Stromal cell of bone marrow (primary cell): Measurements from ENCODE around the gene TRMT10C.
"Not testable (repeated sequence)": the region's sequence is repeated elsewhere in the genome, so short reads cannot be mapped to it uniquely, and the experiment has no call there.

Experiments
- DNase-seq: peaks from one replicate; pipeline ENCODE4 v3.0.0-alpha.2; 2012; ENCODE audit warnings: low read depth

TRMT10C gene

GRCh38 chr3:101561630-101562328 is at the start of gene TRMT10C:
Gene TRMT10C (plus strand): TSS chr3:101561868. CDS start chr3:101564782, 2,914 bp downstream.
- peak; percentile 88 for DNase-seq

GRCh38 chr3:101512396-101512645 is 49.3 kb upstream of the TRMT10C start:
- no peak for DNase-seq

DNA sequence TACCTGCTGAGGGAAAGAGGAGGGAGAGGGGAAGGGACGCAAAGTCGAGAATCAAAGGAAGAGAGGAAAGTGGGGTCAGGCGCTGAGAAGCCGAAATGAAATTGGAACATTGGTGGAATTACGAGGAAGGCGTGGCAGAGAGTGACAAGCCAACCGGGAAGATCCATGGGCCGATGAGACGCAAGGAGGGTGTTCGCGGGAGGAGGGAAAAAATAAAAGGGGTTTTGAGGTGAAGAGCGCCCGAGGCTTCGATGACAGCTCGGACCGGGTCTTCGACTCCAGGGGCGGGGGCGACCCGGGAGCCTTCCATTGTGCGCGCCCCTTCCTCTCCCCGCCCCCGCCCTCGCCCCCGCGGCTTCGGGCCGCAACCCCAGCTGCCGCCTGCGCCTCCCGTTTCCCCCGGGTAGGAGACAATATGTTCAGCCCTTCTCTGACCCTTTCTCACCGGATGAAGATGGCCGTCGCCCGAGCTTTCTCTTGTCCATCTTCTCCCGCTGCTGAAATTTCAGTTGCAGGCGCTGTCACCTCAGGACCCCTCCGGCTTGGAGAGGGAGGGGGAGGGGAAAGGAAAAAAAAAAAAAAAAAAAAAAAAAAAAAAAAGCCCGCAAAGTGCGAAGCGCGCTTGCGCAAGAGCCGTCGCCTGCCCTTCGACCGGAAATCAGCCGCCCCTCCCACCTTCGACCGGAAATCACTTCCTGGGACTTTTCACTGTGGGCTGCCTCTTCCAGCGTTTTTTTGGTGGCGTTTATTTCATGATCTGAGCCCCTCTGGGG is 48.8 kb upstream of the TRMT10C start, which contains the start of gene SENP7:
SENP7 (minus strand) TSS at position 567 of the 773 bp plus-strand sequence; CDS start at position 485, 82 bp downstream.
- peak; percentile 65 for DNase-seq

GRCh38 chr3:101513419-101513986 is 48.2 kb upstream of the TRMT10C start:
- no peak for DNase-seq

DNA sequence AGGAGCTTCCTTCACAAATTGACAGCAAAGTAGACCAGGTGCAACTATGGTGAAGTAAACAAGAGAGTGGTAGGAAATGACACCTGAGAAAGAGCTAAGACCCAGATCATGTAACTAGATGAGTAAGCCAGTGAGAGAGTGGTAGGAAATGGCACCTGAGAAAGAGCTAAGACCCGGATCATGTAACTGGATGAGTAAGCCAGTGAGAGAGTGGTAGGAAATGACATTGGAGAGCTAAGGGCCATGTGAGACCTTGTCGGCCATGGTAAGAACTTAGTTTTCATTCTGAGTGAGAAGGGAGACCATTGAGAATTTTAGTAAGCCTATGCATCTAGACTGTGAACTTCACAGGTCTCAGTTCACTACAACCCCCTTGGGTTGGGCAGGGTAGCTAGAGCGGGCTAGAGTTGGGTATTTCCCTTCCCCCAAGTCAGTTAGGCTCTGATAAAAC is 43.2 kb upstream of the TRMT10C start:
- DNase-seq: no peak

- no peak for DNase-seq
Observed at GRCh38 chr3:101519685-101520365, 41.8 kb upstream of the TRMT10C start.

GRCh38 chr3:101521211-101521701 is 40.4 kb upstream of the TRMT10C start:
- DNase-seq: no peak

DNA sequence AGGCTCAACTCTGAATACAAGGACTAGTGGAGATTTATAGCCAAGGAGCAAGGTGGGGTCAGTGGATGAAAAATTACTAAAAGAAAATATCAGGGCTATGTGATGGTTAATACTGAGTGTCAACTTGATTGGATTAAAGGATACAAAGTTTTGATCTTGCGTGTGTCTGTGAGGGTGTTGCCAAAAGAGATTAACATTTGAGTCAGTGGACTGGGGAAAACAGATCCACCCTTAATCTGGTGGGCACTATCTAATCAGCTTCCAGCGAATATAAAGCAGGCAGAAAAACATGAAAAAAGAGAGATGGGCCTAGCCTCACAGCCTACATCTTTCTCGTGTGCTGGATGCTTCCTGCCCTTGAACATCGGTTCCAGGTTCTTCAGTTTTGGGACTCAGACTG is 34.2 kb upstream of the TRMT10C start:
- DNase-seq: no peak

DNA sequence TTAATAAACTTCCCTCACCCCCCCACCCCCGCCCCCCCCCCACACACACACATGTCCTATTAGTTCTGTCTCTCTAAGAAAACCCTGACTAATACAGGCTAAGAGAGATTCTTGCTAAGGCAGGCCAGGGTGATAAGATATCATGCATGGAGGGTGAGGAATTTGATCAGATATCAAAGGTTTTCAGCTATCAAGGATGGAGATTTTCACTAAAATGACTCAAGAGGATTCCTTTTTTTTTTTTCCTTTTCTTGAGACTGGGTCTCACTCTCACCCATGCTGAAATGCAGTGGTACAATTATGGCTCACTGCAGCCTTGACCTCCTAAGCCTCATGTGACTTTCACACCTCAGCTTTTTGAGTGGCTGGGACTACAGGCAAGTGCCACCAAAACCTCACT is 33.8 kb upstream of the TRMT10C start:
- no peak for DNase-seq

- no peak for DNase-seq
Observed at GRCh38 chr3:101529816-101530685, 31.6 kb upstream of the TRMT10C start.

DNA sequence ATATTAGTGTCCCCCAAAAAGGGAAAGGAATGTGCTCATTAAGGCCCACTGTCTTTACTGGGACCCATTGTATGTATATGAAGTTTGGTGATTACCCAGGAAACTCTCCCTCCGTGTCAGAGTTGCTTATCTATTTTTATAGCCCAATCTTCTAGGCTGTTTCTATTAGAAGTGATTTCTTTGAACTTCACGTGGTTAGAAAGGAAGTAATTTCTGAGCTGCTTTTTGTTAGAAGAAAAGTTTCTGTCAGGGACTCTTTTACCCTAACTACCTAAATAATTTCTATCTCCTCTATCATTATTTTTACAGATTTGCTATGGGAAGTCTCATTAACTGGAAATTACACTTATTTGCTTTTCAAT is 31.0 kb upstream of the TRMT10C start:
- DNase-seq: no peak

DNA sequence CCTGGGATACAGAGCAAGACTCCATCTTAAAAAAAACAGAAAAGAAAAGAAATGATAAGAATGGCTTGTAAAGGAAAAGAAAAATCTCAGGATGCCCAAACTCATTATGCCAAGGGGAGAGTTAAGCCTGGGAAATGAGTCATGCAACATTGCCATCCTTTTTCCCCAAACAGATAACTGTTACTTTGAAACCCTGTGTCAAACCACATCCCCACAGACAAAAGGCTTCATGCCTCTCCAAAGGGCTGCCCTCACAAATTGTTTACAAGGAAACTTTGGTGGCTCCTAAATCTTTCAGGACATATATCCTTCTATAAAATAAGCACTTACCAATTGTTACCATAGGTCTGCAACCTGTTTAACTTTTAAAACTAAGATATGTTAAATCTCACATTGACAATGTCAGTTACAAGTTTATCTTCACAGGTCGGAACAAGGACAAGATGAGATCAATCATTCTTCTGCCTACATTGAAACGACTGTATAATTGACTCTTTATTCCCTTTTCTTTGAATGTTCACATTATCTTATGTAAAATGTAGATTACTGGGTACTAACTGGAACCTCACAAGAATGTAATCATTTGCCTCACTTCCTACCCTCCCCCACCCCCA is 30.1 kb upstream of the TRMT10C start:
- no peak for DNase-seq

- peak; percentile 1 for DNase-seq
Observed at GRCh38 chr3:101532783-101533602, 28.7 kb upstream of the TRMT10C start.

DNA sequence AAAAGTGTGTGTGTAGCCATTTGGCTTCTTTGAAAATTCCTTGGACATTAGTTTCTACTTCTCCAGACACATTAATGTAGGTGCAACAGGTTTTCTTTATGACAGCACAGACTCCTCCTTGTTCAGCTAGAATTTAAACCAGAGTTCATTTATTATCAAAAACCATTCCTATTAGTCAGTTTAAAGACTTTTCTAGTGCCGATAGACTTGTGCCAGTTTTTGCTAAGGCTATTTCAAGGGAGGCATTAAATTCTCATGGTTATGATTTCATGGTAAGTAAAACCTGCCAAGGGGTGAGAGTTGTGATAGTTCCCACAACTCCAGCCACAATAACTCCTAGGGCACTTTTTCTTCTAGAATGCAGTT is 28.1 kb upstream of the TRMT10C start:
- peak; percentile 1 for DNase-seq

DNA sequence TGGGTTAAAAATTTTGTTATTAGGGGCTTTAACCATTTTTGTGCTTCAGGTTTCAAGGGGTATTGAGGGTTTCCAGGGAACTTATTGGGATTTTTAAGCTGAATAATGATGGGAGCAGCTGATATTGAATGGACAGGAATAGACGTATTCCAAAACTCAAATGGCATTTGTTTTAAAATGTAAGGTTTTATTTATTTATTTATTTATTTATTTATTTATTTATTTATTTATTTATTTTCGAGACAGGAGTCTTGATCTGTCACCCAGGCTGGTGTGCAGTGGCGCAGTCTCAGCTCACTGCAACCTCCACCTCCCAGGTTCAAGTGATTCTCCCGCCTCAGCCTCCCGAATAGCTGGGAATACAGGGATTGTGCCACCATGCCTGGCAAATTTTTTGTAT is 26.4 kb upstream of the TRMT10C start:
- DNase-seq: no peak

GRCh38 chr3:101536266-101536665 is 25.4 kb upstream of the TRMT10C start:
- no peak for DNase-seq

- DNase-seq: not testable (repeated sequence)
Observed at GRCh38 chr3:101536955-101537354, 24.7 kb upstream of the TRMT10C start.

GRCh38 chr3:101542957-101543356 is 18.7 kb upstream of the TRMT10C start:
- no peak for DNase-seq

DNA sequence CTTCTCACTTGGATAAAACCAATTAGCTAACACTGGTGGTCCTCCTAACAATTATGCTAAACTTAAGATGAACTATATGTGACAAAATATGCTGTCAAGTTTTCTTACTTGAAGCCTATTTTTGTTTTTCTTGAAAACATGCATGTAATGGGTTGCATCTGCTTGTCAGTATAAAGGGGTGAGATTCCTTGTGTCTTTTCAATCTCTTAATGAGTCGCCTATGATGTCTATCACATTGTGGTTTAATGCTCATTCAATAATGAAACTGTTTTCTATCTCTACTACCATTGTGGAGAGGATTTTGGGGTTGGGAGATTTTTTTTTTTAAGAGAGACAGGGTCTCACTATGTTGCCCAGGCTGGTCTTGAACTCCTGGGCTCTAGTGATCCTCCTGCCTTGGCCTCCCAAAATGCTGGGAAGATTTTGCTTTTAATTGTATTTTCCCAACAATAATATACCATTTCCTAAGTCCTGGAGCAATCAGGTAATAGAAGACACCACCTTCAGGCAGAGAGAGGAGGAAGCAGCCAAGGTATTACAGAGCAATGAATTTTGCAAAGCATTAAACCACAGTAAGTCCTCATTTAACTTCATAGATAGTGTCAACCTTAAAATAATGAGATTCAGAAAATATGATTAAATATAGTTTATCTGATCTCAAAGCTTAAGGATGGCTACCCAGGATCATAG is 17.4 kb upstream of the TRMT10C start:
- DNase-seq: no peak
